HFF-Myc (cell line): ENCODE data around the gene RAD51B.

ENCODE experiments used
- DNase-seq: peaks from one replicate; pipeline ENCODE4 v3.0.0-alpha.2; 2011; ENCODE audit warnings: low read depth; ENCODE audit errors: extremely low read depth
- H3K4me3 ChIP-seq: replicated peaks from 2 replicates; pipeline ENCODE4 v1.5.1; 2011; ENCODE audit warnings: low read depth, mild to moderate bottlenecking, control low read depth, low read length
- TF ChIP-seq, protein P1 (sequence below): IDR thresholded peaks from 2 replicates; pipeline ENCODE4 v1.5.1; 2012; ENCODE audit warnings: mild to moderate bottlenecking, low read depth, low read length, control low read depth; ENCODE audit errors: missing control alignments

Gene RAD51B

DNA sequence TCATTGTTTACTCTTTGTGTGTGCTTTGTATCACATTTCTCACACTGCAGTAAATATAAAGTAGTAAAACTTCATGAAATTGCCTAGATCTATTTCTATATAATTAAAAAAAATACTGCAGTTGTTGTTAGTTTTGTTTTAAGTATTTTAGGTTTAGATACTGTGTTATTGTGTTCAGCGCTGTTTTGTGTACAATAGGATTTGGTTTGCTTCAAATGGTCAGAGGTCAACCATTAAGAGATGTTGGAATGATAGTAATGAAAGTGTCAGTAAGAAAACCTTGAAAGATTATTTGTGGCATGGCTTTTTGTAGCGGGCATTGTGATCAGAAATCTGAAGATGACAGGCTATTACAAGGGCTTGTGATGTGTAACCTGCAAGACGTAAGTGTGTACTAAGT lies 67.9 kb downstream of the RAD51B start:
- DNase-seq: no peak
- TF ChIP-seq, protein P1, sequence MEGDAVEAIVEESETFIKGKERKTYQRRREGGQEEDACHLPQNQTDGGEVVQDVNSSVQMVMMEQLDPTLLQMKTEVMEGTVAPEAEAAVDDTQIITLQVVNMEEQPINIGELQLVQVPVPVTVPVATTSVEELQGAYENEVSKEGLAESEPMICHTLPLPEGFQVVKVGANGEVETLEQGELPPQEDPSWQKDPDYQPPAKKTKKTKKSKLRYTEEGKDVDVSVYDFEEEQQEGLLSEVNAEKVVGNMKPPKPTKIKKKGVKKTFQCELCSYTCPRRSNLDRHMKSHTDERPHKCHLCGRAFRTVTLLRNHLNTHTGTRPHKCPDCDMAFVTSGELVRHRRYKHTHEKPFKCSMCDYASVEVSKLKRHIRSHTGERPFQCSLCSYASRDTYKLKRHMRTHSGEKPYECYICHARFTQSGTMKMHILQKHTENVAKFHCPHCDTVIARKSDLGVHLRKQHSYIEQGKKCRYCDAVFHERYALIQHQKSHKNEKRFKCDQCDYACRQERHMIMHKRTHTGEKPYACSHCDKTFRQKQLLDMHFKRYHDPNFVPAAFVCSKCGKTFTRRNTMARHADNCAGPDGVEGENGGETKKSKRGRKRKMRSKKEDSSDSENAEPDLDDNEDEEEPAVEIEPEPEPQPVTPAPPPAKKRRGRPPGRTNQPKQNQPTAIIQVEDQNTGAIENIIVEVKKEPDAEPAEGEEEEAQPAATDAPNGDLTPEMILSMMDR: no peak
- H3K4me3 ChIP-seq: no peak overlapping the region

DNA sequence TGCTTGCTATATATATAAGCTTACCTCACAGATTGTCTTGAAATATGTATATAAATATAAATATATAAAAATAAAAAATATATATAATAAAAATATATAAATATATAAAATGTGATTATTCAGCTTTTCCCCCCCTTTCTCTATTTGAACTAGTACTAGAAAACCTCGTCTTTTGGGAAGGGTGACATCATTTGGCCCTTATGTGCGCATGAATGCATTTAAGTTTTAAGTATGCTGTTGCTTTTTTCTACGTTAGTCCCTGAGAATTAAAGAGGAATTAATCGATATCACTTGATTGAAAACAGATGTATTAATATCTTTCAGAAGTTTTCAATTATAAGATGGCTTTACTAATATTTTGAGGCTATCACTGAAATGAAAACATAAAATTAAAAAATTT lies 69.9 kb downstream of the RAD51B start:
- TF ChIP-seq, protein P1: no peak
- H3K4me3 ChIP-seq: no peak overlapping the region
- DNase-seq: no peak

DNA sequence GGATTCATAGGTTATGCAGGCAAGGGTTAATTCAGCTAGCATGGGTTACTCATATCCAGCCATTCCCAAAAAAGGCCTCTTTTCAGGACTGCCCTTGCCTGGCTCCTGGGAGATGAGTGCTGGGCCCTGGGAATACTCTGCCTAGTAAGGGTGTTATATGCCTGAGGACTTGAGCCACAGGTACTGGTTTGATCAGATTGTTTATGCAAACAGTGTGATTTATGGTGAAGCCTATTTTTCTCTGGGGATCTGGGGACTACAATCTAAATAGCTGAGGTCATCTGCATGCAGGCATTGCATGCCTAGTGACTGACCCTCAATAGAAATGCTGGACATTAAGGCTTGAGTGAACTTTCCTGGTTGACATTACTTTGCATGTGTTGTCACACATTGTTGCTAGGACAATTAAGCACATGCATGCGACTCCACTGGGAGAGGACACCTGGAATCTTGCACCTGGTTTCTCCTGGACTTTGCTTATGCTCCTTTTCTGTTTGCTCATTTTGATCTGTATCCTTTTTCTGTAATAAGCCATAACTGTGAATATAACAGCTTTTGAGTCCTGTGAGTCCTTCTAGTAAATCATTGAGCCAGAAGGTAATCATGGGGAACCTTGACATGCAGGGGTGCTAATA lies 73.0 kb downstream of the RAD51B start:
- H3K4me3 ChIP-seq: no peak overlapping the region
- TF ChIP-seq, protein P1: no peak
- DNase-seq: no peak

DNA sequence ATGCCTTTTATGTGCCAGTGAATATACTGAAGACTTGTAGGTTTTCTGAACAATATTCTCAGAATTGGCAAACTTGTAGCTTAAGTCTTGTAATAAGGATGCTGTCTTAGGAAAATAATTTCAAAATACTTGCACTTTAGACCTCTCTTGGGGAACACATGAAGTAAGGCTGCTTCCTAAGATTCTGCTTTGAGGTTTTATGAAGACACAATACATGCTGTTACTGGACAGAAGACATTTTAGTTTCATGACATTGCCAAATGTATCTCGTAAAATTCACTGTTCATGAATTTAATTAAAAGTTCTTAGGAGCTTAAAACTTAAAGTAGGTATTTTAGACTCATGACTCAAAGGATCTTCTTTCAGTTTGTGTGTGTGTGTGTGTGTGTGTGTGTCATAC lies 80.7 kb downstream of the RAD51B start:
- DNase-seq: no peak
- no peak overlapping the region for H3K4me3 ChIP-seq
- TF ChIP-seq, protein P1: no peak

DNA sequence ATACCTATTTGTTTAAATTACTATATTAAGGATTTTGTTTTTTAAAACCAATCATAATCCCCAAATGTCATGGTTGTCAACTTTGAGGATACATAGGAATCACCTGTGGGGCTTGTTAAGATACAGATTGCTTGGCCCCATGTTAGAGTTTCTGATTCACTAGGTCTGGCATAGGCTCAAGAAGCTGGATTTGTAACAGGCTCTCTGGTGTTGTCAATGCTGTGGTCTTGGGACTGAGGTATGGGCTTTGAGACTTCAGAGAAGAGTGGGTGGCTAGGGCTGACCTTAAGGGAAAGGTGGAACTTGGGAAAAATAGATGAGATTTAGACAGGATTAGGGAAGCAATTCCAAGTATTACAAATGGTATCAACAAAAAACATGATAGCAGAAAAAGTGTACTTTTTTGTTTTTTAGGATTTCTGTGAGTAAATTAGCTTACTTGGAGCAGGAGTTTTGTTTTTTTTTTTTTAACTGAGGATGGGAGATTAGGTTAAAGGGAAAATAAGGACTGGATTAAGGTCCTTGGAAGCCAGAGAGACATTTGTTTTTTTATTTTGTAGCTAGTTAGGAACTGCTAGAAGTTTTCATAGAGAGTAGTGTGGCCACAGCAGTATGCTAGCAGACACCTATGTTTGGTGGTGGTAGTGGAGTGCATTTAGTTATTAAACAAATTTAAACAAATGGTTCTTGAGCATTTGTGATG lies 88.6 kb downstream of the RAD51B start:
- TF ChIP-seq, protein P1: no peak
- no peak overlapping the region for H3K4me3 ChIP-seq
- DNase-seq: no peak

DNA sequence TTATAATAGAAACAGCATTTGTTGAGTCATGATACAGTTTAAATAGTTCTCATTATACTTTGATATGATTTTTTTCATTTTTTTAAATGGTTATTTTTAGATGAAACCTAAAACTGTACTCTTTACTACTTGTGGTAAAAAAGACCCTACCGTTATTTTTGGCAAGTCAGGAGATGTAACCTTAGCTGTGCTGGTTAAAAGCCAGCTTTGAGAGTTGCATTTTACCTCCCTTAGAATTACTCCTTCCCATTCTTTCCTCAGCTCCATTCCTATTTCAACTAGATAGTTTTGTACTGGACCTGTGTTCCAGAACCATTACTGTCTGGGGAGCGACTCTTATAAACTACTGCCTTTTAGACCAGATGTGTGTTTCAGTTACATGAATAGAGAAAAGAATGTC lies 92.0 kb downstream of the RAD51B start:
- no peak overlapping the region for H3K4me3 ChIP-seq
- DNase-seq: no peak
- TF ChIP-seq, protein P1: no peak
